MG63 (cell line): ENCODE data around the gene LPGAT1. TPM values are rescaled to one million over a fixed set of nuclear protein-coding genes. Genes with fewer than 3 reads are reported as not detected.
A peak's percentile ranks its signal among the peaks of the same experiment; 100 is the strongest.

Experiments used
- DNase-seq: peaks from one replicate; pipeline ENCODE4 v3.0.0-alpha.2; 2020
- H3K27me3 ChIP-seq: fragments of 250-450 bp; sonication (Bioruptor Pico); 2 replicates; pipeline ENCODE4 v1.5.1; 2020; ENCODE audit warnings: mild to moderate bottlenecking, moderate library complexity
- H3K36me3 ChIP-seq: fragments of 250-450 bp; sonication (Bioruptor Pico); 2 replicates; pipeline ENCODE4 v1.5.1; 2020; ENCODE audit warnings: mild to moderate bottlenecking, moderate library complexity
- H3K4me3 ChIP-seq: fragments of 250-450 bp; sonication (Bioruptor Pico); 2 replicates; pipeline ENCODE4 v1.5.1; 2020; ENCODE audit warnings: mild to moderate bottlenecking, moderate library complexity
- H3K9me3 ChIP-seq: fragments of 250-450 bp; sonication (Bioruptor Pico); 2 replicates; pipeline ENCODE4 v1.5.1; 2020; ENCODE audit warnings: mild to moderate bottlenecking, moderate library complexity
- total RNA-seq: library from RNA; depleted of rRNA; stranded (reverse); fragments of >200 nt; shearing (Covaris generic); gene quantifications from 2 replicates; pipeline ENCODE4 v1.2.3, GENCODE V29; 2014; ENCODE audit warnings: low replicate concordance

LPGAT1 gene
- total RNA-seq, 1 experiment from 2014 or later, result 17.9 TPM

GRCh38 chr1:211749251-211749650 is 81.3 kb downstream of the LPGAT1 start:
- H3K36me3 ChIP-seq, result peaks cover 21% of the 10 kb centered on the region
- no peaks in the 10 kb centered on the region for H3K9me3 ChIP-seq
- H3K4me3 ChIP-seq, result no peak overlapping the region
- H3K27me3 ChIP-seq, result no peaks in the 10 kb centered on the region
- DNase-seq, result no peak

- DNase-seq, result no peak
- Histone ChIP-seq H3K4me3 (no peak overlapping the region), H3K36me3 (peaks cover 21% of the 10 kb centered on the region), H3K9me3 (no peaks in the 10 kb centered on the region), H3K27me3 (no peaks in the 10 kb centered on the region)
These were observed 81.8 kb downstream of the LPGAT1 start for GRCh38 chr1:211748810-211749209.

GRCh38 chr1:211742889-211743529 is 87.6 kb downstream of the LPGAT1 start:
- H3K36me3 ChIP-seq, result peaks cover 7% of the 10 kb centered on the region
- DNase-seq, result no peak
- H3K4me3 ChIP-seq, result no peak overlapping the region
- H3K9me3 ChIP-seq, result no peaks in the 10 kb centered on the region
- H3K27me3 ChIP-seq, result no peaks in the 10 kb centered on the region

- H3K27me3 ChIP-seq, result no peaks in the 10 kb centered on the region
- no peaks in the 10 kb centered on the region for H3K9me3 ChIP-seq
- DNase-seq, result no peak
- H3K4me3 ChIP-seq, result no peak overlapping the region
- H3K36me3 ChIP-seq, result peaks cover 1% of the 10 kb centered on the region; the same call in 1 of the 2 replicates
These were observed 88.3 kb downstream of the LPGAT1 start for GRCh38 chr1:211742272-211742671.

GRCh38 chr1:211741788-211742187 is 88.8 kb downstream of the LPGAT1 start:
- Histone ChIP-seq H3K27me3 (no peaks in the 10 kb centered on the region), H3K9me3 (no peaks in the 10 kb centered on the region)
- DNase-seq, result no peak

GRCh38 chr1:211741116-211741515 is 89.4 kb downstream of the LPGAT1 start:
- H3K27me3 ChIP-seq, result no peaks in the 10 kb centered on the region
- no peaks in the 10 kb centered on the region for H3K9me3 ChIP-seq
- DNase-seq, result no peak
- H3K4me3 ChIP-seq, result no peak overlapping the region
- no peaks in the 10 kb centered on the region for H3K36me3 ChIP-seq

More at GRCh38 chr1:211741788-211742187, 88.8 kb downstream of the LPGAT1 start:
- Histone ChIP-seq H3K36me3 (no peaks in the 10 kb centered on the region), H3K4me3 (no peak overlapping the region)

- no peak for DNase-seq
- Histone ChIP-seq H3K9me3 (no peaks in the 10 kb centered on the region), H3K4me3 (no peak overlapping the region), H3K27me3 (no peaks in the 10 kb centered on the region), H3K36me3 (no peaks in the 10 kb centered on the region)
These were observed 90.7 kb downstream of the LPGAT1 start for GRCh38 chr1:211739671-211740411.

GRCh38 chr1:211738691-211739301 is 91.8 kb downstream of the LPGAT1 start:
- no peaks in the 10 kb centered on the region for H3K9me3 ChIP-seq
- no peak for DNase-seq
- H3K36me3 ChIP-seq, result no peaks in the 10 kb centered on the region
- H3K4me3 ChIP-seq, result no peak overlapping the region
- no peaks in the 10 kb centered on the region for H3K27me3 ChIP-seq

- H3K4me3 ChIP-seq, result no peak overlapping the region
- H3K36me3 ChIP-seq, result no peaks in the 10 kb centered on the region
- no peaks in the 10 kb centered on the region for H3K27me3 ChIP-seq
- H3K9me3 ChIP-seq, result no peaks in the 10 kb centered on the region
- DNase-seq, result no peak
These were observed 92.4 kb downstream of the LPGAT1 start for GRCh38 chr1:211738096-211738690.

GRCh38 chr1:211737115-211738035 is 93.2 kb downstream of the LPGAT1 start:
- no peak for DNase-seq
- Histone ChIP-seq H3K36me3 (no peaks in the 10 kb centered on the region), H3K27me3 (no peaks in the 10 kb centered on the region), H3K9me3 (no peaks in the 10 kb centered on the region), H3K4me3 (no peak overlapping the region)

GRCh38 chr1:211736351-211736915 is 94.1 kb downstream of the LPGAT1 start:
- Histone ChIP-seq H3K27me3 (no peaks in the 10 kb centered on the region), H3K9me3 (no peaks in the 10 kb centered on the region), H3K36me3 (no peaks in the 10 kb centered on the region), H3K4me3 (no peak overlapping the region)
- peak; percentile 52 for DNase-seq

- Histone ChIP-seq H3K36me3 (no peaks in the 10 kb centered on the region), H3K27me3 (no peaks in the 10 kb centered on the region), H3K9me3 (no peaks in the 10 kb centered on the region), H3K4me3 (no peak overlapping the region)
- DNase-seq, result peak; percentile 84
These were observed 95.1 kb downstream of the LPGAT1 start for GRCh38 chr1:211735208-211736170.

GRCh38 chr1:211734791-211735190 is 95.8 kb downstream of the LPGAT1 start:
- DNase-seq, result no peak
- H3K4me3 ChIP-seq, result no peak overlapping the region
- H3K36me3 ChIP-seq, result no peaks in the 10 kb centered on the region

GRCh38 chr1:211734359-211734758 is 96.2 kb downstream of the LPGAT1 start:
- no peaks in the 10 kb centered on the region for H3K36me3 ChIP-seq
- H3K27me3 ChIP-seq, result no peaks in the 10 kb centered on the region
- no peak for DNase-seq
- no peak overlapping the region for H3K4me3 ChIP-seq
- no peaks in the 10 kb centered on the region for H3K9me3 ChIP-seq

More at GRCh38 chr1:211734791-211735190, 95.8 kb downstream of the LPGAT1 start:
- no peaks in the 10 kb centered on the region for H3K27me3 ChIP-seq
- H3K9me3 ChIP-seq, result no peaks in the 10 kb centered on the region
